Head of caudate nucleus (tissue), 42 donors: ENCODE data around the gene MOGAT1.
A peak's percentile ranks its signal among the peaks of the same experiment; 100 is the strongest.
"Not testable (repeated sequence)": the region's sequence is repeated elsewhere in the genome, so short reads cannot be mapped to it uniquely, and the experiment has no call there.

Experiments
- DNase-seq, 42 donors: peaks; one replicate each; pipeline versions ENCODE4 v3.0.0 to v3.0.0-alpha.2; 2020 to 2021; ENCODE audit warnings: mixed read lengths in 7 of 42
- intact Hi-C: fragments of 100-400 bp; cut with DNase I; formaldehyde crosslinking; loops from one replicate; pipeline ENCODE4 v1.15.0; 2022

Gene MOGAT1

GRCh38 chr2:222668494-222669154, 2.8 kb upstream of the MOGAT1 start:
- DNase-seq, result no peak
- intact Hi-C loops, result no loop called here

GRCh38 chr2:222669353-222669752, 2.1 kb upstream of the MOGAT1 start:
- no peak for DNase-seq
- intact Hi-C loops, result no loop called here

- DNase-seq, result no peak
- intact Hi-C loops, result no loop called here
Observed at GRCh38 chr2:222670191-222671038, 1.0 kb upstream of the MOGAT1 start.

- intact Hi-C loops, result no loop called here
- DNase-seq, result no peak
Observed at GRCh38 chr2:222672068-222672401, 577 bp downstream of the MOGAT1 start.

- DNase-seq, result no peak
- intact Hi-C loops, result no loop called here
Observed at GRCh38 chr2:222673273-222673672, 1.8 kb downstream of the MOGAT1 start.

GRCh38 chr2:222673883-222674282, 2.4 kb downstream of the MOGAT1 start:
- intact Hi-C loops, result no loop called here

GRCh38 chr2:222677981-222678380, 6.5 kb downstream of the MOGAT1 start:
- no peak for DNase-seq
- intact Hi-C loops, result no loop called here

More at GRCh38 chr2:222673883-222674282, 2.4 kb downstream of the MOGAT1 start:
- no peak for DNase-seq

- DNase-seq, result no peak
- intact Hi-C loops, result no loop called here
Observed at GRCh38 chr2:222683805-222684204, 12.3 kb downstream of the MOGAT1 start.

GRCh38 chr2:222686086-222686750, 14.8 kb downstream of the MOGAT1 start:
- intact Hi-C loops, result no loop called here
- no peak for DNase-seq

- intact Hi-C loops, result no loop called here
- DNase-seq, result no peak
Observed at GRCh38 chr2:222688917-222689316, 17.5 kb downstream of the MOGAT1 start.

- no peak for DNase-seq
- intact Hi-C loops, result no loop called here
Observed at GRCh38 chr2:222689322-222689721, 17.9 kb downstream of the MOGAT1 start.

- intact Hi-C loops, result no loop called here
- DNase-seq, result peak; percentile 61 to 90 (median 76)
Observed at GRCh38 chr2:222690564-222691200, 19.2 kb downstream of the MOGAT1 start.

- intact Hi-C loops, DNase-seq: not testable (repeated sequence)
Observed at GRCh38 chr2:222693413-222693812, 22.0 kb downstream of the MOGAT1 start.

- DNase-seq, result no peak
- intact Hi-C loops, result no loop called here
Observed at GRCh38 chr2:222693837-222694236, 22.4 kb downstream of the MOGAT1 start.

- intact Hi-C loops, result no loop called here
- no peak for DNase-seq
Observed at GRCh38 chr2:222698276-222698675, 26.8 kb downstream of the MOGAT1 start.

GRCh38 chr2:222701233-222701632, 29.8 kb downstream of the MOGAT1 start:
- intact Hi-C loops, result loop anchor here (10.0 kb wide), 1 partner anchor 204 kb away; no protein-coding TSS in a partner anchor
- DNase-seq, result no peak

- intact Hi-C loops, result loop anchor here (10.0 kb wide), 1 partner anchor 203 kb away; no protein-coding TSS in a partner anchor
- DNase-seq, result no peak
Observed at GRCh38 chr2:222701721-222702131, 30.3 kb downstream of the MOGAT1 start.

- intact Hi-C loops, result loop anchor here (10.0 kb wide), 1 partner anchor 202 kb away; no protein-coding TSS in a partner anchor
- no peak for DNase-seq
Observed at GRCh38 chr2:222703091-222703490, 31.6 kb downstream of the MOGAT1 start.

- intact Hi-C loops, result loop anchor here (10.0 kb wide), 1 partner anchor 201 kb away; no protein-coding TSS in a partner anchor
- DNase-seq, result peak in 3 of 42 donors; percentile 6 to 25 (median 7)
Observed at GRCh38 chr2:222703886-222704285, 32.4 kb downstream of the MOGAT1 start.
